ENCODE results near the gene AGPAT2. TPM values are rescaled to one million over a fixed set of nuclear protein-coding genes. Genes with fewer than 3 reads are reported as not detected.

AGPAT2 gene
- total and polyA plus RNA-seq, 2 of the 4 experiments (the other 2 are of a cell fraction), result 16.1 to 39.5 TPM

GRCh38 chr9:136644343-136644592 is 43.0 kb downstream of the AGPAT2 start:
- ChIA-PET POLR2A (ENCODE audit: unreplicated experiment) (no interaction called here), CTCF (interaction anchor here (1.2 kb wide), 1 partner anchor 159 kb away, joined by 3 read pairs; no protein-coding TSS in a partner anchor)
- H4K20me1 ChIP-seq (ENCODE audit: insufficient read depth, low read length), result no peaks in the 10 kb centered on the region
- H3K27me3 ChIP-seq (ENCODE audit: control insufficient read depth, insufficient read depth, low read length), result peaks cover 20% of the 10 kb centered on the region
- no peak for TF ChIP-seq RFX5 (IDR thresholded peaks at IDR 0.05; ENCODE audit: low read depth, low read length)
- TF ChIP-seq USF2 (IDR thresholded peaks at IDR 0.05; ENCODE audit: low read depth, low read length), result peak; percentile 72
- intact Hi-C loops (cut with micrococcal nuclease), result no loop called here
- H3K56ac ChIP-seq (ENCODE audit: extremely low read depth, insufficient read depth, low read length), result no peak overlapping the region
- H2BK120ac ChIP-seq (ENCODE audit: low read depth, low read length), result no peak overlapping the region
- no peaks in the 10 kb centered on the region for H3K36me3 ChIP-seq (ENCODE audit: control insufficient read depth, insufficient read depth, low read length)
- H3K9me3 ChIP-seq (ENCODE audit: control insufficient read depth, insufficient read depth, low read length), result 0 out of 2 replicates have a peak, but pooled peaks cover 2% of the 10 kb centered on the region
- WGBS, 2 experiments (ENCODE audit: extremely low coverage in 2 of 2, insufficient read length in 1 of 2), result no CpG with 5 or more reads among the region's 15 CpGs
- no peak overlapping the region for H2BK5ac ChIP-seq (ENCODE audit: low read depth, low read length, poor library complexity, severe bottlenecking)
- no peak overlapping the region for H2AK9ac ChIP-seq (replicated peaks; ENCODE audit: low read depth, low read length, poor library complexity)
- no peak overlapping the region for H4K8ac ChIP-seq (ENCODE audit: low read depth in 2 of 2, low read length in 2 of 2)
- H3K9ac ChIP-seq (ENCODE audit: low read depth, low read length), result no peak overlapping the region
- no peak overlapping the region for H2AK5ac ChIP-seq (ENCODE audit: low read depth, low read length)
- H3K9me1 ChIP-seq (ENCODE audit: insufficient read depth, low read length), result no peaks in the 10 kb centered on the region
- DNase-seq (peak; percentile 22), ATAC-seq (ENCODE audit: low read depth) (no peak)
- peak overlapping the region; percentile 79 for H2AFZ ChIP-seq (replicated peaks; ENCODE audit: low read length, poor library complexity)
- no peak overlapping the region for H3K27ac ChIP-seq (ENCODE audit: insufficient read depth, low read length)
- H3K4me1 ChIP-seq (ENCODE audit: control insufficient read depth, insufficient read depth, low read length), result peaks cover 4% of the 10 kb centered on the region; the same call in 1 of the 2 replicates
- no peak overlapping the region for H2BK15ac ChIP-seq (ENCODE audit: low read depth, low read length)
- H3K79me1 ChIP-seq (ENCODE audit: low read depth in 1 of 2, low read length in 2 of 2), result no peaks in the 10 kb centered on the region
- H2BK20ac ChIP-seq (ENCODE audit: low read depth, low read length), result no peak overlapping the region
- H3K23ac ChIP-seq (ENCODE audit: low read depth, low read length), result no peak overlapping the region
- dilution Hi-C loops (cut with HindIII; ENCODE audit: low sequenced_read_pairs, unreplicated experiment), result no loop called here
- no peak overlapping the region for H4K91ac ChIP-seq (ENCODE audit: insufficient read depth, low read depth, low read length)
- no peak overlapping the region for H3K4ac ChIP-seq (ENCODE audit: low read depth, low read length)
- BruUV-seq (replicated peaks), result no TSS peak
- H4K5ac ChIP-seq (ENCODE audit: low read depth, low read length), result no peak overlapping the region
- H3K4me2 ChIP-seq (ENCODE audit: low read depth, low read length), result peak overlapping the region; percentile 30; the same call in 1 of the 2 replicates
- in situ Hi-C loops (cut with MboI; ENCODE audit: low sequenced_read_pairs), result no loop called here
- no peak overlapping the region for H3K18ac ChIP-seq (ENCODE audit: low read depth, low read length)
- no peak overlapping the region for H3K14ac ChIP-seq (replicated peaks; ENCODE audit: low read depth, low read length)
- no peak overlapping the region for H3K4me3 ChIP-seq (ENCODE audit: insufficient read depth, low read depth, low read length)

Data from IMR-90 (cell line).